ENCODE data around the gene ADCYAP1R1. TPM values are rescaled to one million over a fixed set of nuclear protein-coding genes. Genes with fewer than 3 reads are reported as not detected.

ADCYAP1R1 gene
- total RNA-seq, 1 donor from 2014 or later, result not detected

DNA sequence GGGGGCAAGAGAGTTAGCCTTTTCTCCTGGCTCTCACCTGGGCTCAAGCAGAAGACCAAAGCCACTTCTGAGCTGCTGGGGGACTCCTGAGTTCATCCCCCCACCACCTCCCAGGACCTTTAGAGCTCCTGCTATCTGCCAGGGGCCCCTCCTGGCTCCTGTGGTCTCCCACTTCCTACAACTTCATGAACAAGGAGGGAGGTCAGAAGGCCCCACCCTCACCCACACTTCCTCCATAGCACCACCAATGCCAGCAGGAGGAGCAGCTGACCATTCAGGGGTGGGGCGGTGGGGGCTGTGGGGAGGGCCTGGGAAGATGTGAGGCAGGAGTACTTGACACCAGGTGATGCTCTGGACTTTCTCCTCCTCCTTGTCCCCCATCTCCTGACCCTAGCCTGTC lies 32.6 kb upstream of the ADCYAP1R1 start:
- no peak overlapping the region for H3K4me3 Mint-ChIP-seq (ENCODE audit: low read depth)
- no peaks in the 10 kb centered on the region for H3K9me3 Mint-ChIP-seq (ENCODE audit: low read depth)
- no peaks in the 10 kb centered on the region for H3K36me3 Mint-ChIP-seq (ENCODE audit: insufficient read depth)
- H3K27me3 Mint-ChIP-seq, result peaks cover 17% of the 10 kb centered on the region
- H3K27ac Mint-ChIP-seq, result no peak overlapping the region
- no peaks in the 10 kb centered on the region for H3K4me1 Mint-ChIP-seq (ENCODE audit: low read depth)
- TF ChIP-seq, protein P1, sequence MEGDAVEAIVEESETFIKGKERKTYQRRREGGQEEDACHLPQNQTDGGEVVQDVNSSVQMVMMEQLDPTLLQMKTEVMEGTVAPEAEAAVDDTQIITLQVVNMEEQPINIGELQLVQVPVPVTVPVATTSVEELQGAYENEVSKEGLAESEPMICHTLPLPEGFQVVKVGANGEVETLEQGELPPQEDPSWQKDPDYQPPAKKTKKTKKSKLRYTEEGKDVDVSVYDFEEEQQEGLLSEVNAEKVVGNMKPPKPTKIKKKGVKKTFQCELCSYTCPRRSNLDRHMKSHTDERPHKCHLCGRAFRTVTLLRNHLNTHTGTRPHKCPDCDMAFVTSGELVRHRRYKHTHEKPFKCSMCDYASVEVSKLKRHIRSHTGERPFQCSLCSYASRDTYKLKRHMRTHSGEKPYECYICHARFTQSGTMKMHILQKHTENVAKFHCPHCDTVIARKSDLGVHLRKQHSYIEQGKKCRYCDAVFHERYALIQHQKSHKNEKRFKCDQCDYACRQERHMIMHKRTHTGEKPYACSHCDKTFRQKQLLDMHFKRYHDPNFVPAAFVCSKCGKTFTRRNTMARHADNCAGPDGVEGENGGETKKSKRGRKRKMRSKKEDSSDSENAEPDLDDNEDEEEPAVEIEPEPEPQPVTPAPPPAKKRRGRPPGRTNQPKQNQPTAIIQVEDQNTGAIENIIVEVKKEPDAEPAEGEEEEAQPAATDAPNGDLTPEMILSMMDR (IDR thresholded peaks at IDR 0.05; ENCODE audit: unreplicated experiment), result no peak
- DNase-seq (ENCODE audit: low spot score, unreplicated experiment), result no peak

DNA sequence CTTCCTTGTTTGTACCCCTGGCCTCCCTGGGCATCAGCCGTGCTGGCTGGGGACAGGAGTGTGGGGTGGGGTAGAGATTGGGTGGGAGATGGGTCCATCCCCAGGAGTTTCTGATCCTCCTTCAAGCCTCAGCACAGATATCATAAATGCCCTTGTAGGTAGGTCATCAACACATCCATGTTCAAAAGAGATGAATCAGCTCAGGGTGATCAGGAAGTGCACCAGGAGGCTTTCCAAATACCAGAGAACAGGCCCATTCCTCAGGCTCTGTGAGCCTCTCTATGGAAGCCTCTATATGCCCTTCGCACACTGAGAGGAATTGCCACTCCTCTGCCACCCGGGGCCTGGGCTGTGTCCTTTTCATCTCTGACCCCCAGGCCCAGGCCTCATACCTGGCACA lies 31.9 kb upstream of the ADCYAP1R1 start:
- H3K27me3 Mint-ChIP-seq, result peaks cover 17% of the 10 kb centered on the region
- TF ChIP-seq, protein P1 (IDR thresholded peaks at IDR 0.05; ENCODE audit: unreplicated experiment), result no peak
- DNase-seq (ENCODE audit: low spot score, unreplicated experiment), result no peak
- no peaks in the 10 kb centered on the region for H3K36me3 Mint-ChIP-seq (ENCODE audit: insufficient read depth)
- no peak overlapping the region for H3K4me3 Mint-ChIP-seq (ENCODE audit: low read depth)
- H3K27ac Mint-ChIP-seq, result no peak overlapping the region
- no peaks in the 10 kb centered on the region for H3K4me1 Mint-ChIP-seq (ENCODE audit: low read depth)
- no peaks in the 10 kb centered on the region for H3K9me3 Mint-ChIP-seq (ENCODE audit: low read depth)

DNA sequence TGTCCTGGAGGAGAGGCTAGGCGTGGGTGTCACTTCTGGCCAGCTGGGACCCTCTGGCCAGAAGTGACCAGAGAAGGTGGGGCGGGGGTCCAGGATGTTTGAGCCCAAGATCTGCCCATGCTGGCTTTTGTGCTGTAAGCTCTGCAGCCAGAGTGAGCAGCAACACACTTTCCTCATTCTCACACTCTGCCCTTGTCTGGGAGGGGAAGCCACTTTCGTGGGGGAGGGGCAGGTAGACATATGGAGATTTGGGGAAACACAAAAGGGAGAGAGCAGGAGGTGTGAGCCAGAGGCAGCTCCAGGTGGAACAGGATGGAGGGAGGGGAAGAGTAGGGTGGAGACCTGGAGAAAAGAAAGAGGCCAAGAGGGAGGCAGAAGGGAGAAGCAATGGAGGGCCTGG lies 31.5 kb upstream of the ADCYAP1R1 start:
- DNase-seq (ENCODE audit: low spot score, unreplicated experiment), result no peak
- Mint-ChIP-seq H3K27me3 (peaks cover 17% of the 10 kb centered on the region), H3K4me1 (ENCODE audit: low read depth) (no peaks in the 10 kb centered on the region), H3K9me3 (ENCODE audit: low read depth) (no peaks in the 10 kb centered on the region), H3K4me3 (ENCODE audit: low read depth) (no peak overlapping the region), H3K27ac (no peak overlapping the region), H3K36me3 (ENCODE audit: insufficient read depth) (no peaks in the 10 kb centered on the region)
- TF ChIP-seq, protein P1 (IDR thresholded peaks at IDR 0.05; ENCODE audit: unreplicated experiment), result no peak

DNA sequence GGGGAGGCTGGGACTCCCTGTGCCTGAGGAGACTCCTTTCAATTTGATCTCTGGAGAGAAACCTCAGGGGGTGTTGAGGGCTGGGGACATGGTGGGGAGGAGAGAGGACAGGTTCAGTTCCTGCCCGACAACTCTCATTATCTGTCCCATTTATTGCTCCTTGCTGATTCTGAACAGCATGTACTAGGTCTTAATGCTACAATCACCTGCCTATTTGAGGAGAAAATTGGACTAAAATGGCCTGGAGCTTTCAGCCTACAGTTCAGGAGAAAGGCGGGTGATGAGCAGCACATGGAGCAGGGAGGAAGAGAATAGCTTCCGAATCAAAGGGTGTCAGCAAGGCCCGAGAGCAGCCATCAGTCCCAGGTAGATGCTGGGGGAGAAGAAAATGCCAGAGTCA lies 30.0 kb upstream of the ADCYAP1R1 start:
- H3K4me1 Mint-ChIP-seq (ENCODE audit: low read depth), result no peaks in the 10 kb centered on the region
- DNase-seq (ENCODE audit: low spot score, unreplicated experiment), result no peak
- no peaks in the 10 kb centered on the region for H3K9me3 Mint-ChIP-seq (ENCODE audit: low read depth)
- H3K36me3 Mint-ChIP-seq (ENCODE audit: insufficient read depth), result no peaks in the 10 kb centered on the region
- no peak overlapping the region for H3K27ac Mint-ChIP-seq
- TF ChIP-seq, protein P1 (IDR thresholded peaks at IDR 0.05; ENCODE audit: unreplicated experiment), result no peak
- no peak overlapping the region for H3K4me3 Mint-ChIP-seq (ENCODE audit: low read depth)
- H3K27me3 Mint-ChIP-seq, result peaks cover 27% of the 10 kb centered on the region

DNA sequence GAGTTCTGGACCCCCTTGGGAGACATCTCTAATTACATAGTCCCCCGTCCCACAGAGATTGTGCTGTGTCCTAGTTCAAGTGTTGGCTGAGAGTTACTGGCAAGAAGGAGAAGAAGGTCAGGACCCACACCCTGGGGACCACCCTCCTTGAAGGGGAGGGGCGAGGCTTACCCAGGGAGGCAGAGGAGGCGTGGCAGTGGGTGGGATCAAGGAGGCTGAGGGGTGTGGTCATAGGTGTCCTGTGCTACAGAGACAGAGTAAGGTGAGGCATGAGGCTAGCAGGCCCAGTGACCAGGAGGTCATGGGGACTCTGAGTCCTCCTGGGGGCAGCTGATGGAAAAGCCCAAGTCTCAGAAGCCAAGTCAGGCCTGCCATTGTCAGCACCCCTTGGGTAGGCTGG lies 29.4 kb upstream of the ADCYAP1R1 start:
- TF ChIP-seq, protein P1 (IDR thresholded peaks at IDR 0.05; ENCODE audit: unreplicated experiment), result no peak
- Mint-ChIP-seq H3K4me3 (ENCODE audit: low read depth) (no peak overlapping the region), H3K36me3 (ENCODE audit: insufficient read depth) (no peaks in the 10 kb centered on the region), H3K4me1 (ENCODE audit: low read depth) (peaks cover 1% of the 10 kb centered on the region), H3K27ac (no peak overlapping the region), H3K27me3 (peaks cover 32% of the 10 kb centered on the region), H3K9me3 (ENCODE audit: low read depth) (no peaks in the 10 kb centered on the region)
- no peak for DNase-seq (ENCODE audit: low spot score, unreplicated experiment)
